ENCODE data around the gene PNPLA8.
"Not testable (repeated sequence)": the region's sequence is repeated elsewhere in the genome, so short reads cannot be mapped to it uniquely, and the experiment has no call there.

PNPLA8 gene

DNA sequence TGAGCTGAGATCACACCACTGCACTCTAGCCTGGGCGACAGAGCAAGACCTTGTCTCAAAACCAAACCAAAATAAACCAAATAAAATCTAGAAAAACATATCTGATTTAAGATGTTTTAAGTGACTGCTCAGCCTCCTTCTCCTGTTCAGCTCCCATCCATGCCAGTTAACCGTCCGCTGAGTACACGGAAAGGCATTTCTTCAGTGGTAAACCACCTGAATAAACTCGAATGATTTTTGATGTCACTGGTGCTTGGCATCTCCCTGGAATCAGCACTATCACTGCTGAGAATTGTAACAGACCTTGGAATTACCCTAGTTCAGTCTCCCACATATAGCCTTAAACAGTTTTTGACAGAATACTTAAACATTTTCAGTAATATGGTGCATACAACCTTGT is 45.6 kb downstream of the PNPLA8 start:
- Histone ChIP-seq H2AFZ (no peak overlapping the region), H3K9me3 (ENCODE audit: control insufficient read depth, low read length) (no peaks in the 10 kb centered on the region), H3K4me3 (ENCODE audit: low read depth, low read length) (no peak overlapping the region), H3K36me3 (ENCODE audit: control insufficient read depth, insufficient read depth, low read length) (no peaks in the 10 kb centered on the region), H3K4me1 (no peaks in the 10 kb centered on the region), H3K27me3 (ENCODE audit: control insufficient read depth, insufficient read depth, low read length) (no peaks in the 10 kb centered on the region), H3K27ac (no peak overlapping the region), H3K4me2 (ENCODE audit: low read length) (no peak overlapping the region), H3K9ac (no peak overlapping the region), H3K79me2 (no peaks in the 10 kb centered on the region)
- TF ChIP-seq, protein P1, sequence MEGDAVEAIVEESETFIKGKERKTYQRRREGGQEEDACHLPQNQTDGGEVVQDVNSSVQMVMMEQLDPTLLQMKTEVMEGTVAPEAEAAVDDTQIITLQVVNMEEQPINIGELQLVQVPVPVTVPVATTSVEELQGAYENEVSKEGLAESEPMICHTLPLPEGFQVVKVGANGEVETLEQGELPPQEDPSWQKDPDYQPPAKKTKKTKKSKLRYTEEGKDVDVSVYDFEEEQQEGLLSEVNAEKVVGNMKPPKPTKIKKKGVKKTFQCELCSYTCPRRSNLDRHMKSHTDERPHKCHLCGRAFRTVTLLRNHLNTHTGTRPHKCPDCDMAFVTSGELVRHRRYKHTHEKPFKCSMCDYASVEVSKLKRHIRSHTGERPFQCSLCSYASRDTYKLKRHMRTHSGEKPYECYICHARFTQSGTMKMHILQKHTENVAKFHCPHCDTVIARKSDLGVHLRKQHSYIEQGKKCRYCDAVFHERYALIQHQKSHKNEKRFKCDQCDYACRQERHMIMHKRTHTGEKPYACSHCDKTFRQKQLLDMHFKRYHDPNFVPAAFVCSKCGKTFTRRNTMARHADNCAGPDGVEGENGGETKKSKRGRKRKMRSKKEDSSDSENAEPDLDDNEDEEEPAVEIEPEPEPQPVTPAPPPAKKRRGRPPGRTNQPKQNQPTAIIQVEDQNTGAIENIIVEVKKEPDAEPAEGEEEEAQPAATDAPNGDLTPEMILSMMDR (IDR thresholded peaks at IDR 0.05) = no peak

DNA sequence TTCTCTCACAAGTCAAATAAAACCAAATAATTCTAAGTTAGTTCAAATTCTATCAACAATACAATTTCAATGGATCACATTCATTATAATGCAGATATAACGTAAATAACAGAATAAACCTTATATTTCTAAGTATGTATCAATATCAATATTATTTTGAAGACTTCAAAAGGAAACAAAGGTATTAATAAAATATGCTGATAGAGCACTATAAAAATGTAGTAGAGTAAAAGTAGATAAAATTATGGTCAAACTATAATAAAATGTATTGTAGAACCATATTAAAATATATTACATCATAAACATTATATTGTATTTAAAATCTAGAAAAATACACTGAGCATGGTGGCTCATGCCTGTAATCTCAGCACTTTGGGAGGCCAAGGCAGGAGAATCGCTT is 46.2 kb downstream of the PNPLA8 start:
- H2AFZ ChIP-seq = no peak overlapping the region
- H3K4me2 ChIP-seq (ENCODE audit: low read length) = no peak overlapping the region
- no peaks in the 10 kb centered on the region for H3K36me3 ChIP-seq (ENCODE audit: control insufficient read depth, insufficient read depth, low read length)
- no peak overlapping the region for H3K4me3 ChIP-seq (ENCODE audit: low read depth, low read length)
- H3K27me3 ChIP-seq (ENCODE audit: control insufficient read depth, insufficient read depth, low read length) = no peaks in the 10 kb centered on the region
- TF ChIP-seq, protein P1 (IDR thresholded peaks at IDR 0.05) = no peak
- H3K27ac ChIP-seq = no peak overlapping the region
- no peak overlapping the region for H3K9ac ChIP-seq
- H3K4me1 ChIP-seq = no peaks in the 10 kb centered on the region
- H3K79me2 ChIP-seq = no peaks in the 10 kb centered on the region
- H3K9me3 ChIP-seq (ENCODE audit: control insufficient read depth, low read length) = no peaks in the 10 kb centered on the region

- H3K9ac ChIP-seq = no peak overlapping the region
- H2AFZ ChIP-seq = no peak overlapping the region
- no peak overlapping the region for H3K27ac ChIP-seq
- no peak overlapping the region for H3K4me3 ChIP-seq (ENCODE audit: low read depth, low read length)
- no peaks in the 10 kb centered on the region for H3K4me1 ChIP-seq
- no peaks in the 10 kb centered on the region for H3K27me3 ChIP-seq (ENCODE audit: control insufficient read depth, insufficient read depth, low read length)
- no peaks in the 10 kb centered on the region for H3K79me2 ChIP-seq
- TF ChIP-seq, protein P1 (IDR thresholded peaks at IDR 0.05) = no peak
- H3K9me3 ChIP-seq (ENCODE audit: control insufficient read depth, low read length) = no peaks in the 10 kb centered on the region
- no peak overlapping the region for H3K4me2 ChIP-seq (ENCODE audit: low read length)
- no peaks in the 10 kb centered on the region for H3K36me3 ChIP-seq (ENCODE audit: control insufficient read depth, insufficient read depth, low read length)
These were observed 46.8 kb downstream of the PNPLA8 start for GRCh38 chr7:108479118-108479517.

DNA sequence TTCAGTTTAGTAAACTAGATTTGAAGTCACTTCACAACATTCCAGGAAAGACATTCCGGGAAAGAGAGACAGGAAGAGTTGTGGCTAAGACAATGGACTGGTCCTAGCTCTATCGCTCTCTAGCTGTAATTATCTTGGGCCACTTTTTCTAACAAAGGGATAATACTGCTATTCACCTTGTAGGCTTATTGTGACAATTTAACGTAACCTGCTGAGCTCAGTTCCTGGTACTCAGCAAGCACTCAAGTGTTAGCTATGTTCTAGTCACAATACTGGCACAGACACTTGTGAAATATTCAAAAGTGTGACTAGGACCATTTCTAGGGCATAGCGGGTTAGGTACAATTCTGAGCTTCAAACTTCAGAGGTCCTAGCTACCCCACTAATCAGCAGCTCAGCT is 57.7 kb downstream of the PNPLA8 start:
- H3K36me3 ChIP-seq (ENCODE audit: control insufficient read depth, insufficient read depth, low read length) = no peaks in the 10 kb centered on the region
- H3K27me3 ChIP-seq (ENCODE audit: control insufficient read depth, insufficient read depth, low read length) = no peaks in the 10 kb centered on the region
- H3K27ac ChIP-seq = no peak overlapping the region
- no peak overlapping the region for H3K4me3 ChIP-seq (ENCODE audit: low read depth, low read length)
- H2AFZ ChIP-seq = no peak overlapping the region
- H3K9me3 ChIP-seq (ENCODE audit: control insufficient read depth, low read length) = no peaks in the 10 kb centered on the region
- H3K79me2 ChIP-seq = no peaks in the 10 kb centered on the region
- TF ChIP-seq, protein P1 (IDR thresholded peaks at IDR 0.05) = no peak
- no peak overlapping the region for H3K4me2 ChIP-seq (ENCODE audit: low read length)
- H3K9ac ChIP-seq = no peak overlapping the region
- H3K4me1 ChIP-seq = no peaks in the 10 kb centered on the region

- Histone ChIP-seq H2AFZ (no peak overlapping the region), H3K4me1 (no peaks in the 10 kb centered on the region)
These were observed 58.5 kb downstream of the PNPLA8 start for GRCh38 chr7:108467391-108467790.

GRCh38 chr7:108466322-108466721 is 59.6 kb downstream of the PNPLA8 start:
- not testable (repeated sequence) for H3K4me2 ChIP-seq (ENCODE audit: low read length); H3K36me3 ChIP-seq (ENCODE audit: control insufficient read depth, insufficient read depth, low read length); H3K79me2 ChIP-seq; H2AFZ ChIP-seq; H3K27me3 ChIP-seq (ENCODE audit: control insufficient read depth, insufficient read depth, low read length); H3K4me1 ChIP-seq; H3K4me3 ChIP-seq (ENCODE audit: low read depth, low read length); H3K9me3 ChIP-seq (ENCODE audit: control insufficient read depth, low read length); H3K9ac ChIP-seq; H3K27ac ChIP-seq

More at GRCh38 chr7:108467391-108467790, 58.5 kb downstream of the PNPLA8 start:
- H3K9ac ChIP-seq = no peak overlapping the region
- no peaks in the 10 kb centered on the region for H3K36me3 ChIP-seq (ENCODE audit: control insufficient read depth, insufficient read depth, low read length)
- H3K27me3 ChIP-seq (ENCODE audit: control insufficient read depth, insufficient read depth, low read length) = no peaks in the 10 kb centered on the region
- no peaks in the 10 kb centered on the region for H3K79me2 ChIP-seq
- H3K4me3 ChIP-seq (ENCODE audit: low read depth, low read length) = no peak overlapping the region
- TF ChIP-seq, protein P1 (IDR thresholded peaks at IDR 0.05) = no peak
- H3K27ac ChIP-seq = no peak overlapping the region
- no peaks in the 10 kb centered on the region for H3K9me3 ChIP-seq (ENCODE audit: control insufficient read depth, low read length)
- no peak overlapping the region for H3K4me2 ChIP-seq (ENCODE audit: low read length)

Measured in parathyroid adenoma (tissue), 2 donors.